GM12878 (cell line): ENCODE results near the gene GNGT1. TPM values are rescaled to one million over a fixed set of nuclear protein-coding genes. Genes with fewer than 3 reads are reported as not detected.

Experiments used
- ATAC-seq: fragments of 200-7000 bp; cut with Tn5 transposase; 3 replicates; pipeline ENCODE4 v1.9.1; 2020; ENCODE audit warnings: mild to moderate bottlenecking, moderate library complexity
- BruUV-seq: library from RNA; stranded (reverse); fragments of 400-500 nt; replicated peaks from 2 replicates; lab custom pipeline; 2021; lab: Mats Ljungman, UMichigan
- CTCF ChIA-PET: fragments of 300-600 bp; sonication (Branson Sonifier 250); formaldehyde crosslinking; extraction: SDS; loops from one replicate; lab custom pipeline; 2021; ENCODE audit warnings: inconsistent platforms; lab: Yijun Ruan, JAX
- POLR2A ChIA-PET: fragments of 350-600 bp; formaldehyde crosslinking; extraction: SDS; loops from one replicate; lab custom pipeline; 2021; ENCODE audit warnings: inconsistent platforms; lab: Charles Lee
- RAD21 ChIA-PET: fragments of 300-600 bp; sonication (Branson Sonifier 250); formaldehyde crosslinking; loops from one replicate; lab custom pipeline; 2023; ENCODE audit warnings: antibody characterized with exemption; ENCODE audit not compliant: unreplicated experiment; lab: Charles Lee
- SMC1A ChIA-PET: fragments of 300-600 bp; sonication (Branson Sonifier 250); formaldehyde crosslinking; loops from one replicate; lab custom pipeline; 2023; ENCODE audit not compliant: unreplicated experiment, uncharacterized antibody; lab: Charles Lee
- DNase-seq: peaks from one replicate; pipeline ENCODE4 v3.0.0-alpha.2; 2011; ENCODE audit warnings: low read depth, low spot score
- FAIRE-seq: peaks from 3 replicates; lab custom pipeline; 2011; peaks lifted over from hg19 to GRCh38; lab: Jason Lieb, UNC
- H2AFZ ChIP-seq: 2 replicates; pipeline ENCODE4 v1.6.0; 2011; ENCODE audit warnings: low read depth, low read length, control low read depth; ENCODE audit not compliant: control insufficient read depth
- H3K27ac ChIP-seq: 2 replicates; pipeline ENCODE4 v1.5.1; 2011; ENCODE audit warnings: control low read depth; ENCODE audit not compliant: control insufficient read depth, insufficient read depth
- H3K27me3 ChIP-seq, 2 experiments: replicated peaks in 1 of 2; 2 replicates each; pipeline versions ENCODE4 v1.6.0 to v1.6.1; 2011; ENCODE audit warnings: low read length in 1 of 2; ENCODE audit not compliant: control insufficient read depth in 2 of 2, insufficient read depth in 2 of 2
- H3K36me3 ChIP-seq, 2 experiments: 2 replicates each; pipeline ENCODE4 v1.5.1; 2011; ENCODE audit warnings: low read length in 1 of 2; ENCODE audit not compliant: control insufficient read depth in 2 of 2, insufficient read depth in 2 of 2
- H3K4me1 ChIP-seq: 2 replicates; pipeline ENCODE4 v1.6.1; 2011; ENCODE audit warnings: mild to moderate bottlenecking, low read length, moderate library complexity, mixed read lengths; ENCODE audit not compliant: control insufficient read depth, insufficient read depth
- H3K4me2 ChIP-seq: 2 replicates; pipeline ENCODE4 v1.6.0; 2011; ENCODE audit warnings: control low read depth; ENCODE audit not compliant: control insufficient read depth, insufficient read depth
- H3K4me3 ChIP-seq: fragments of 200-600 bp; sonication (generic); 2 replicates; pipeline ENCODE4 v1.5.1; 2016
- H3K79me2 ChIP-seq: 2 replicates; pipeline ENCODE4 v1.6.0; 2011; ENCODE audit warnings: low read length; ENCODE audit not compliant: control insufficient read depth, insufficient read depth
- H3K9ac ChIP-seq: 2 replicates; pipeline ENCODE4 v1.8.0; 2011; ENCODE audit warnings: low read length, control low read depth, mixed read lengths; ENCODE audit not compliant: control insufficient read depth, insufficient read depth
- H3K9me3 ChIP-seq: replicated peaks from 3 replicates; pipeline ENCODE4 v1.5.1; 2011; ENCODE audit warnings: mild to moderate bottlenecking, low read length; ENCODE audit not compliant: control insufficient read depth, insufficient read depth
- H4K20me1 ChIP-seq: 2 replicates; pipeline ENCODE4 v1.6.0; 2011; ENCODE audit not compliant: control insufficient read depth, insufficient read depth
- BRCA1 ChIP-seq: IDR thresholded peaks from 2 replicates; pipeline ENCODE4 v1.6.1; 2011; ENCODE audit warnings: low read depth, low read length, improper control_type of control experiment
- CBFB ChIP-seq: IDR thresholded peaks from 2 replicates; pipeline ENCODE4 v1.6.1; 2016; ENCODE audit warnings: antibody characterized with exemption, low read depth
- CTCF ChIP-seq, 3 experiments: IDR thresholded peaks in 2 of 3; conservative IDR thresholded peaks in 1 of 3; 2 replicates each; pipeline ENCODE4 v1.5.1; 2011; ENCODE audit warnings: low read depth in 3 of 3, low read length in 3 of 3, mild to moderate bottlenecking in 3 of 3, control low read depth in 2 of 3, moderate library complexity in 2 of 3, inconsistent platforms in 1 of 3, mixed read lengths in 1 of 3; ENCODE audit not compliant: control insufficient read depth in 2 of 3, insufficient read depth in 1 of 3; ENCODE audit errors: extremely low read depth in 1 of 3
- EED ChIP-seq: sonication (generic); IDR thresholded peaks from 2 replicates; pipeline ENCODE4 v1.6.1; 2016; ENCODE audit warnings: antibody characterized with exemption, low read depth
- IRF4 ChIP-seq: IDR thresholded peaks from 2 replicates; pipeline ENCODE4 v1.6.1; 2011; ENCODE audit warnings: low read depth, low read length
- MEF2B ChIP-seq: fragments of 450-650 bp; IDR thresholded peaks from 2 replicates; pipeline ENCODE4 v1.6.1; 2018; ENCODE audit warnings: mild to moderate bottlenecking, moderate library complexity; ENCODE audit not compliant: partially characterized antibody, poor library complexity, severe bottlenecking
- NKRF ChIP-seq: fragments of 450-650 bp; conservative IDR thresholded peaks from 2 replicates; pipeline ENCODE4 v1.6.1; 2017; ENCODE audit warnings: mild to moderate bottlenecking, moderate library complexity
- PAX8 ChIP-seq: fragments of 450-650 bp; IDR thresholded peaks from 2 replicates; pipeline ENCODE4 v1.6.1; 2017; ENCODE audit warnings: mild to moderate bottlenecking, moderate library complexity
- RUNX3 ChIP-seq: IDR thresholded peaks from 2 replicates; pipeline ENCODE4 v1.6.1; 2012; ENCODE audit warnings: low read length, inconsistent platforms
- SIN3A ChIP-seq: IDR thresholded peaks from 2 replicates; pipeline ENCODE4 v1.6.1; 2012; ENCODE audit warnings: low read depth, low read length, improper control_type of control experiment
- SMAD5 ChIP-seq: IDR thresholded peaks from 2 replicates; pipeline ENCODE4 v1.6.1; 2016; ENCODE audit warnings: antibody characterized with exemption, low read depth
- SUZ12 ChIP-seq: fragments of 200-600 bp; sonication (generic); IDR thresholded peaks from one replicate; pipeline ENCODE4 v1.6.1; 2018; ENCODE audit warnings: antibody characterized with exemption, mild to moderate bottlenecking; ENCODE audit not compliant: unreplicated experiment
- TCF7 ChIP-seq: IDR thresholded peaks from 2 replicates; pipeline ENCODE4 v1.6.1; 2014; ENCODE audit warnings: antibody characterized with exemption, borderline replicate concordance
- YBX1 ChIP-seq: fragments of 450-650 bp; IDR thresholded peaks from 2 replicates; pipeline ENCODE4 v1.6.1; 2016; ENCODE audit warnings: antibody characterized with exemption
- ZBED1 ChIP-seq: IDR thresholded peaks from 2 replicates; pipeline ENCODE4 v1.6.1; 2016; ENCODE audit warnings: borderline replicate concordance
- WGBS: methylation state at CpG from one replicate; pipeline ENCODE4 v1.1.6; 2016; ENCODE audit warnings: low lambda C conversion rate; ENCODE audit not compliant: insufficient replicate concordance, insufficient coverage; ENCODE audit errors: missing lambda C conversion rate; 5-methylcytosine and 5-hydroxymethylcytosine counted together
- in situ Hi-C: fragments of 300-500 bp; cut with MboI; formaldehyde crosslinking; loops from 9 replicates; pipeline ENCODE4 v1.14.3; 2018; ENCODE audit warnings: mixed read lengths
- intact Hi-C: fragments of 100-400 bp; cut with micrococcal nuclease; formaldehyde crosslinking; loops from one replicate; pipeline ENCODE4 v1.14.2; 2022; ENCODE audit not compliant: unreplicated experiment
- polyA plus RNA-seq, 11 experiments: library from polyadenylated mRNA; depleted of rRNA in 4 of 11; unstranded in 6 of 11; stranded (reverse) in 5 of 11; fragments of >200 nt; fragmentation: Nextera tagmentation in 4 of 11; fragmentation: Illumina TruSeq in 1 of 11; extraction: Ambion mirVana in 4 of 11; extraction: Trizol in 1 of 11; gene quantifications; 1 replicate in 1 of 11; 2 replicates in 10 of 11; pipeline versions ENCODE4 v1.2.1 to v1.2.3, GENCODE V29; 2011 to 2016; ENCODE audit warnings: inconsistent platforms in 2 of 11, missing spikeins in 2 of 11, low read depth in 1 of 11
- total RNA-seq, 4 experiments: library from RNA; depleted of rRNA in 3 of 4; stranded (reverse); fragments of >200 nt in 3 of 4; fragmentation: Illumina TruSeq in 1 of 4; extraction: Trizol in 1 of 4; gene quantifications; 2 replicates each; pipeline versions ENCODE4 v1.2.1 to v1.2.3, GENCODE V29; 2013 to 2021

GNGT1 gene
- total and polyA plus RNA-seq, 10 of the 15 experiments (the other 5 are each of a cell fraction or from before 2014, with no cell fraction given) = not detected

- Histone ChIP-seq H3K27ac (no peak overlapping the region), H3K79me2 (no peaks in the 10 kb centered on the region), H3K9ac (no peak overlapping the region), H3K4me1 (no peaks in the 10 kb centered on the region), H2AFZ (no peak overlapping the region), H3K36me3 (no peaks in the 10 kb centered on the region), H3K9me3 (no peaks in the 10 kb centered on the region), H3K27me3 (no peaks in the 10 kb centered on the region), H3K4me3 (no peak overlapping the region), H3K4me2 (no peak overlapping the region), H4K20me1 (no peaks in the 10 kb centered on the region)
- TF ChIP-seq CBFB (no peak), PAX8 (no peak), YBX1 (no peak), NKRF (no peak), MEF2B (no peak), SMAD5 (no peak), IRF4 (no peak), RUNX3 (no peak), SIN3A (no peak), CTCF (IDR thresholded peaks at IDR 0.05 in 2 of 3, conservative IDR thresholded peaks at IDR 0.05 in 1 of 3; ENCODE audit: control insufficient read depth in 2 of 3, extremely low read depth in 1 of 3, insufficient read depth in 1 of 3, low read depth in 3 of 3, low read length in 3 of 3) (no peak), BRCA1 (no peak), EED (no peak), SUZ12 (no peak), TCF7 (no peak), ZBED1 (no peak)
- WGBS = 37% methylated on average over 2 of the region's 2 CpGs
- ChIA-PET CTCF (interaction anchor here (0.6 to 0.8 kb wide), 2 partner anchors 32 to 394 kb away, joined by 3 read pairs; no protein-coding TSS in a partner anchor), POLR2A (no interaction called here), SMC1A (interaction anchor here (1.3 kb wide), 1 partner anchor 183 kb away, joined by 3 read pairs; no protein-coding TSS in a partner anchor), RAD21 (no interaction called here)
- no peak for DNase-seq
- no peak for FAIRE-seq
- in situ Hi-C loops = no loop called here
- intact Hi-C loops = no loop called here
- no TSS peak for BruUV-seq
- ATAC-seq = no peak
Observed at GRCh38 chr7:93935102-93935501, 28.7 kb downstream of the GNGT1 start.
